ENCODE data around the gene UXT. TPM values are rescaled to one million over a fixed set of nuclear protein-coding genes. Genes with fewer than 3 reads are reported as not detected.

UXT gene
- total RNA-seq, 2 donors from 2014 or later: 41.9 to 56.6 TPM

- intact Hi-C loops (cut with DNase I): no loop called here
- no peak for ATAC-seq
- no peaks in the 10 kb centered on the region for H3K4me1 ChIP-seq
- no peak overlapping the region for H3K27ac ChIP-seq
- no peaks in the 10 kb centered on the region for H3K27me3 ChIP-seq
- H3K9me3 ChIP-seq: no peaks in the 10 kb centered on the region
- peaks cover 0 to 3% of the 10 kb centered on the region in 2 donors for H3K36me3 ChIP-seq (replicated peaks in 1 of 2; ENCODE audit: insufficient read depth in 1 of 2, low read depth in 2 of 2)
- no peak overlapping the region for H3K4me3 ChIP-seq
- 89 to 92% methylated on average over 15 to 16 of the region's 16 CpGs for WGBS, 2 donors
- no peak for DNase-seq
- no peak for TF ChIP-seq POLR2A (IDR thresholded peaks at IDR 0.05)
- TF ChIP-seq, protein P1, sequence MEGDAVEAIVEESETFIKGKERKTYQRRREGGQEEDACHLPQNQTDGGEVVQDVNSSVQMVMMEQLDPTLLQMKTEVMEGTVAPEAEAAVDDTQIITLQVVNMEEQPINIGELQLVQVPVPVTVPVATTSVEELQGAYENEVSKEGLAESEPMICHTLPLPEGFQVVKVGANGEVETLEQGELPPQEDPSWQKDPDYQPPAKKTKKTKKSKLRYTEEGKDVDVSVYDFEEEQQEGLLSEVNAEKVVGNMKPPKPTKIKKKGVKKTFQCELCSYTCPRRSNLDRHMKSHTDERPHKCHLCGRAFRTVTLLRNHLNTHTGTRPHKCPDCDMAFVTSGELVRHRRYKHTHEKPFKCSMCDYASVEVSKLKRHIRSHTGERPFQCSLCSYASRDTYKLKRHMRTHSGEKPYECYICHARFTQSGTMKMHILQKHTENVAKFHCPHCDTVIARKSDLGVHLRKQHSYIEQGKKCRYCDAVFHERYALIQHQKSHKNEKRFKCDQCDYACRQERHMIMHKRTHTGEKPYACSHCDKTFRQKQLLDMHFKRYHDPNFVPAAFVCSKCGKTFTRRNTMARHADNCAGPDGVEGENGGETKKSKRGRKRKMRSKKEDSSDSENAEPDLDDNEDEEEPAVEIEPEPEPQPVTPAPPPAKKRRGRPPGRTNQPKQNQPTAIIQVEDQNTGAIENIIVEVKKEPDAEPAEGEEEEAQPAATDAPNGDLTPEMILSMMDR (IDR thresholded peaks at IDR 0.05): no peak
These were observed 24.0 kb downstream of the UXT start for GRCh38 chrX:47634871-47635575.

DNA sequence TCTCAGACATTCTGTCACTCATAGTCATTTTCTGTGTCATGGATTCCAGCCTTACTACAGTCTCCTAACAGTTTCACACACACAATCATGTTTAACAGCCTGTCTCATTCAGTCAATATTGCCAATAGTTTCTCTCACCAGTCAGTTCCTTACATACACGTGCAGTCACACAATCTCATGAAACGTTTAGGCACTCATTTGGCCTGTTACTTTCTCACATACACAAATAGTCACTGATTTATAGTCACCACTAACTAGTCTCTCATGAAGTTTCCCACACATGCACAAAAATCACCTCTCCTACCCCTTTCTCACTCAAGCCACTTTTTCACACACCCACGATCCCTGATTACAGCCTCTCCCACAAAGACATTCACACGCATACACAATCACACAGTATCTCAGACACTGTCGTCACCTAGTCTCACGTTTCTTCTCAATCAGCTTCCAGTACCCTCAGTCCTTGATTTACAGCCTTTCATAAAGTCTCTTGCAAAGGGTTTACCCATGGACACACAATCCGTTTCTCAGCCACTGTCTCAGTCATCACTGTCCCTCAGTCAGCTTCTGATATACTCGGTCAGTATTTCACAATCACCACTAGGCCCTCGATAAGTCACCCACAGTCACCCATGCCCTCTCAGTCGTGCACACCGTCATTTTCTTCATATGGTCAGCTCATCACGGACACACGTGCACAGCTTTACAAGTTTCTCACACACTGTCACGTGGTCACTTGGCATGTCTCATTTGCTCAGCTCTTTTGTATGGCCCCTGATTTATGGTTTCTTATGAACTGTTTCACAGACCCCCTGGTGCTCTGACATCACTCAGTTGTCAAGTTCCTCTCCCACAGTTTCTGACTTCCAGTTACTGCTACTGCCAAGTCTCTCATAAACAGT lies 25.0 kb downstream of the UXT start:
- Histone ChIP-seq H3K27me3 (no peaks in the 10 kb centered on the region), H3K9me3 (no peaks in the 10 kb centered on the region), H3K4me1 (no peaks in the 10 kb centered on the region), H3K27ac (no peak overlapping the region), H3K4me3 (no peak overlapping the region), H3K36me3 (replicated peaks in 1 of 2; ENCODE audit: insufficient read depth in 1 of 2, low read depth in 2 of 2) (peaks cover 0 to 3% of the 10 kb centered on the region in 2 donors)
- no peak for ATAC-seq
- WGBS, 2 donors: 58 to 69% methylated on average over 14 of the region's 14 CpGs
- TF ChIP-seq POLR2A (IDR thresholded peaks at IDR 0.05): no peak
- TF ChIP-seq, protein P1 (IDR thresholded peaks at IDR 0.05): no peak
- DNase-seq: peak in 1 of 4 donors; percentile 2
- intact Hi-C loops (cut with DNase I): no loop called here

GRCh38 chrX:47632666-47633065 lies 26.3 kb downstream of the UXT start:
- DNase-seq (peak in 1 of 4 donors; percentile 12), ATAC-seq (no peak)
- no peaks in the 10 kb centered on the region for H3K27me3 ChIP-seq
- H3K4me1 ChIP-seq: no peaks in the 10 kb centered on the region
- WGBS, 2 donors: 48 to 57% methylated on average over 4 of the region's 4 CpGs
- no peaks in the 10 kb centered on the region for H3K9me3 ChIP-seq
- no peaks in the 10 kb centered on the region for H3K36me3 ChIP-seq (replicated peaks in 1 of 2; ENCODE audit: insufficient read depth in 1 of 2, low read depth in 2 of 2)
- H3K4me3 ChIP-seq: no peak overlapping the region
- H3K27ac ChIP-seq: no peak overlapping the region
- intact Hi-C loops (cut with DNase I): no loop called here
- TF ChIP-seq, protein P1 (IDR thresholded peaks at IDR 0.05): no peak
- no peak for TF ChIP-seq POLR2A (IDR thresholded peaks at IDR 0.05)

DNA sequence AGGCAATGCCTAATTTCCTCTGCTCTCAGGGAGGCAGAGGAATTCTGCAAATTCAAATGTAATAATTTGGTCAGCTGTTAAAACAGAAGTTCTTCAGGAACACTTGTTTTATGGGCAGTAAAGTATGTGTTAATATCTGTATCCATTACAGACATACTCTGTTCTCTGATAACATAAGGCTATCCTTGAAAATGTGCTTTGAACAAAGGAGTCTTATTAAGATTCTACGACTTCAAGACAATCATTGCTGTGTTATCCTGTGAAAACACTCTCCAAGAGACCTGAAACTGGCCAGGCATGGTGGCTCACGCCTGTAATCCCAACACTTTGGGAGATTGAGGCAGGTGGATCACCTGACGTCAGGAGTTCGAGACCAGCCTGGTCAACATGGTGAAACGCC lies 27.3 kb downstream of the UXT start:
- intact Hi-C loops (cut with DNase I): no loop called here
- no peaks in the 10 kb centered on the region for H3K4me1 ChIP-seq
- no peaks in the 10 kb centered on the region for H3K9me3 ChIP-seq
- no peaks in the 10 kb centered on the region for H3K27me3 ChIP-seq
- H3K27ac ChIP-seq: no peak overlapping the region
- ATAC-seq (no peak), DNase-seq (no peak)
- no peak for TF ChIP-seq POLR2A (IDR thresholded peaks at IDR 0.05)
- TF ChIP-seq, protein P1 (IDR thresholded peaks at IDR 0.05): no peak
- no peak overlapping the region for H3K4me3 ChIP-seq
- 79% methylated on average over 5 of the region's 5 CpGs; no CpG with 5 or more reads in 1 of the 2 donors for WGBS, 2 donors
- H3K36me3 ChIP-seq (replicated peaks in 1 of 2; ENCODE audit: insufficient read depth in 1 of 2, low read depth in 2 of 2): no peaks in the 10 kb centered on the region
